LNCaP clone FGC (cell line): ENCODE measurements around the gene MRC1.

Experiments
- DNase-seq: peaks from one replicate; pipeline ENCODE4 v3.0.0-alpha.2; 2011; ENCODE audit warnings: low read depth
- H3K4me3 ChIP-seq: 2 replicates; pipeline ENCODE4 v1.5.1; 2011; ENCODE audit warnings: mild to moderate bottlenecking, low read depth, low read length, control low read depth
- CTCF ChIP-seq: IDR thresholded peaks from 2 replicates; pipeline ENCODE4 v1.5.1; 2012; ENCODE audit warnings: mild to moderate bottlenecking; ENCODE audit not compliant: control insufficient read depth, insufficient read depth; ENCODE audit errors: extremely low read depth

Gene MRC1

GRCh38 chr10:17779784-17780183 is 29.4 kb upstream of the MRC1 start:
- H3K4me3 ChIP-seq = no peak overlapping the region
- no peak for TF ChIP-seq CTCF
- no peak for DNase-seq

DNA sequence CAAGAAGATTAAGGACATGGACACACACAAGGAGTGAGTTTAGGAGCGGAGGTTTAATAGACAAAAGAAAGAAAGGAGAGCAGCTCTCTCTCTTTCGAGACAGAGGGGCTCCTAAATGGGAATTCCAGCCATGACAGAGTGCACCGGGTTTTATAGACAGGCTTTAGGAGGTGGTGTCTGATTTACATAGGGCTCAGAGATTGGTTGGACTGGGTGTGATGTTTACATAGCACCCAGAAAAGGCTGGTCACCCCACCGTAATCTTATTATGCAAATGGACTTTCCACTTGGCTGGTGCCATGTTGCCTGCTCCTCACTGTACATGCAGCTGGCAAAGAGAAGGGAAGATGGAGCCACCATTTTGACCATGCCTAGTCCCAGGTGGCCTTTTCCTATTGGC is 28.4 kb upstream of the MRC1 start:
- H3K4me3 ChIP-seq = no peak overlapping the region
- no peak for TF ChIP-seq CTCF
- no peak for DNase-seq

DNA sequence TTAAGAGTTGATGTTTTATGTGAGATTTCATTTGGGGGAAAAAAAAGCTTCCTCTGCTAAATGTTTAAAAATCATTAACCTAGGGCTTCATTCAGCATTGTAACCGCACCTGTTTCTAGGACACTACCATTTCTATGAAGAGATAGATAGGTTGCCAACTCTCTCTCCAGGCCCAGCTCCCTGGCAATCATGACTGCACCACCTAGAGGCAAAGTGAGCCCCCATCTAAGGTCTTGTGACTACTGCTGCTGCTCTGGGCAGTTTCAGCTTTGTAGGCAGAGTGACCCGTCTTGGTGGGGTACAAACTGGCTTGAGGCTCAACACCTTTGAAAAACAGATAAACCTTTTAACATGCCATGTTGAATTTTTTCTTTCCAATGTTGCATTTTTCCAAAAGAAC is 27.3 kb upstream of the MRC1 start:
- no peak for DNase-seq
- TF ChIP-seq CTCF = no peak
- H3K4me3 ChIP-seq = no peak overlapping the region

DNA sequence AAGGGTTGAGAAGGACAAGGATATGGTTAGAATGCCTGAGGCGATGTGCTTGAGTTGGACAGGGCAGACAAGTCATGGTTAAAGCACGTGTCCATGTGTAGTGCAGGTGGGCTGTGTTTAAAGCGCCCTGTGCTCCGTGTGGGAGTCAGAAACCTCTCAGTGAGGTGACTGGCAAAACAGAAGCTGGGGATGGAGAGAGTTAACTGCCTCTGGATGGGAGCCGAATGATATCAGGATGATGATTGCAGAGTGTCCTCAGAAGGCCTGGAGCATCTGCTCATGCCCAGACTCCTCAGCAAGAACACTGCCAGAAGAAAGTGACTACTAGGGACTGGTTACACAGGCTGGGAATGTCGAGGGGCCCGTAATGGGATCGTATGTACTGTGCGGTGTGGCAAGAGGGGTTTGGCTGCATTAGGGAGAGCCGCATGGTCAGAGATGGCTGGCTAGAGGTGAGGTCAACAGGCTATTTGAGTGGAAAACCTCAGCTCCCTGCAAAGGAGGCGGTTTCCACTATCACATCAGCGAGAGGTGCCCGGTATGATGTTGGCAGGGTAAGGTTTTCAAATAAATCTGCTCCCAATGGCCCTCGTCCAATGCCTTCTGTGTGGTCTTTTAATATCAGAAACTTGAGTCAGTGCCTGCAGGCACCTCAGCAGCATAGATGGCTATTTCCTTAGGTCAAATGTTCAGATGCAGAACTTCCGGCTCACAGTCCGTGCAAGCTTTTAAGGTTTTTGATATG is 26.1 kb upstream of the MRC1 start:
- no peak for DNase-seq
- TF ChIP-seq CTCF = no peak
- H3K4me3 ChIP-seq = no peak overlapping the region

DNA sequence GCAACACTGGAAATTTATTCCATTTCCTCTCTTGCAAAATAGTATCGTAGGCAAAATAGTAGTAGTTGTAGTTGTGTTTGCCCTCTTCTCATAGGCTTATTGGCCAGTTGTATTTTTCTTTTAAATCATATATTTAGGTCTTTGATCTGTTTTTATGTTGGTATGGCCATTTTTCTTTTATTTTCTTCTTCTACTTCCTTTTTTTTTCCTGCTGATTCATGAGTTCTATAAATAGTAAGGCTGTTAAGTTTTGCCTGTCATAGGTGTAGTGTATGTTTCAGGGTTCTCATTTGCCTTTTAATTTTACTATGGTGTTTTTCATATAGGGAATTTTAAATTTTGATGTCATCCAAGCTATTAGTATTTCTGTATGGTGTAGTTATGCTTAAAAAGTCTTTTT is 25.4 kb upstream of the MRC1 start:
- no peak for DNase-seq
- no peak for TF ChIP-seq CTCF
- H3K4me3 ChIP-seq = no peak overlapping the region

DNA sequence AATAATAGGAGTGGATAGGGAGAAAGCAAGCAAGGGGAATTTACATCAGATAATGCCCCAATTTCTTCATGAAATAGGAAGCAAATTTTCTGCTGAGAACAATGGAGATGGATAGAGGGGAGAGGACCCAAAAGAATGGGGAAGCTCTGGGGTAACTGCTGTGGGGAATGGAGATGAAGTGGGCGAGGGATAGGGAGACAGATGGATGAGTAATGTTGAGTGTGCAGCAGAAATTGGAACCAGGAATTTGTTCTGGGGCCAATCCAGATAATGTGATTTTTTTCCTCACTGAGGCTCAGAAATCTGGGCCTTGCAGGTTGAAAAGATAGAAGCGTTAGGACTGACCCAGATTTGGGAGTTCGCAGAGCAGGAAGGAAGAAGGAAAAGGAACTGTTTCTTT is 24.5 kb upstream of the MRC1 start:
- no peak for TF ChIP-seq CTCF
- no peak for DNase-seq

More for the DNA sequence above, 24.5 kb upstream of the MRC1 start:
- H3K4me3 ChIP-seq = no peak overlapping the region
